NCI-H2171 (cell line): Measurements from ENCODE around the gene CNPY1.

ENCODE experiments used
- DNase-seq: peaks from one replicate; lab custom pipeline; 2025; lab: John Stamatoyannopoulos, UW

CNPY1 gene

GRCh38 chr7:155512246-155512887 lies 34.0 kb downstream of the CNPY1 start:
- no peak for DNase-seq

GRCh38 chr7:155511702-155511996 lies 34.7 kb downstream of the CNPY1 start:
- no peak for DNase-seq

- no peak for DNase-seq
Measured at GRCh38 chr7:155510975-155511701, 35.2 kb downstream of the CNPY1 start.

GRCh38 chr7:155509725-155510551 lies 36.4 kb downstream of the CNPY1 start:
- DNase-seq, result no peak

- no peak for DNase-seq
Measured at GRCh38 chr7:155509359-155509724, 37.0 kb downstream of the CNPY1 start.

- no peak for DNase-seq
Measured at GRCh38 chr7:155508376-155509358, 37.7 kb downstream of the CNPY1 start.

GRCh38 chr7:155507576-155507975 lies 38.8 kb downstream of the CNPY1 start:
- DNase-seq, result no peak

GRCh38 chr7:155506854-155507337 lies 39.5 kb downstream of the CNPY1 start:
- peak; percentile 3 for DNase-seq

GRCh38 chr7:155505422-155505793 lies 41.0 kb downstream of the CNPY1 start:
- no peak for DNase-seq

GRCh38 chr7:155497149-155497901 lies 49.0 kb downstream of the CNPY1 start:
- no peak for DNase-seq

GRCh38 chr7:155496267-155497005 lies 49.9 kb downstream of the CNPY1 start:
- no peak for DNase-seq

- no peak for DNase-seq
Measured at GRCh38 chr7:155495440-155496248, 50.7 kb downstream of the CNPY1 start.

- no peak for DNase-seq
Measured at GRCh38 chr7:155494551-155494950, 51.8 kb downstream of the CNPY1 start.

- no peak for DNase-seq
Measured at GRCh38 chr7:155493744-155494538, 52.4 kb downstream of the CNPY1 start.

GRCh38 chr7:155491812-155492211 lies 54.5 kb downstream of the CNPY1 start:
- DNase-seq, result no peak

- DNase-seq, result no peak
Measured at GRCh38 chr7:155490697-155491628, 55.4 kb downstream of the CNPY1 start.

GRCh38 chr7:155489862-155490696 lies 56.3 kb downstream of the CNPY1 start:
- DNase-seq, result no peak
